HepG2 (cell line): ENCODE results near the gene EPSTI1. TPM values are rescaled to one million over a fixed set of nuclear protein-coding genes. Genes with fewer than 3 reads are reported as not detected.

ENCODE experiments used
- ATAC-seq: fragments of 200-7000 bp; cut with Tn5 transposase; 3 replicates; pipeline ENCODE4 v1.9.1; 2020; ENCODE audit warnings: mild to moderate bottlenecking, moderate library complexity
- BruUV-seq: library from RNA; stranded (reverse); fragments of 400-500 nt; replicated peaks from 2 replicates; lab custom pipeline; 2021; lab: Mats Ljungman, UMichigan
- CTCF ChIA-PET: fragments of 300-600 bp; formaldehyde crosslinking; extraction: SDS; loops from one replicate; lab custom pipeline; 2021; ENCODE audit warnings: low total read pairs, inconsistent platforms, low intra/inter-chr PET ratio; lab: Yijun Ruan, JAX
- POLR2A ChIA-PET: fragments of 350-600 bp; sonication (Branson Sonifier 250); formaldehyde crosslinking; loops from one replicate; lab custom pipeline; 2020; ENCODE audit warnings: antibody characterized with exemption, inconsistent platforms; lab: Yijun Ruan, JAX
- DNase-seq: peaks from one replicate; pipeline ENCODE4 v3.0.0-alpha.2; 2015; ENCODE audit warnings: low spot score
- FAIRE-seq: peaks from 3 replicates; lab custom pipeline; 2011; peaks lifted over from hg19 to GRCh38; lab: Jason Lieb, UNC
- H2AFZ ChIP-seq: one replicate; pipeline ENCODE4 v1.6.1; 2011; ENCODE audit warnings: low read length, inconsistent platforms
- H3K27ac ChIP-seq: fragments of 300-600 bp; 3 replicates; pipeline ENCODE4 v1.8.0; 2011; ENCODE audit warnings: mixed run types, mild to moderate bottlenecking, mixed read lengths, low read length, inconsistent platforms; ENCODE audit not compliant: insufficient read depth; ENCODE audit errors: extremely low read length
- H3K27me3 ChIP-seq, 2 experiments: fragments of 200-600 bp in 1 of 2; 2 replicates in 1 of 2; 3 replicates in 1 of 2; pipeline versions ENCODE4 v1.6.0 to v1.8.0; 2011; ENCODE audit warnings: low read length in 2 of 2, mild to moderate bottlenecking in 2 of 2, moderate library complexity in 2 of 2, inconsistent platforms in 1 of 2; ENCODE audit not compliant: insufficient read depth in 2 of 2, control insufficient read depth in 1 of 2
- H3K36me3 ChIP-seq, 2 experiments: fragments of 200-600 bp in 1 of 2; replicated peaks in 1 of 2; 2 replicates in 1 of 2; 3 replicates in 1 of 2; pipeline versions ENCODE4 v1.5.1 to v1.8.0; 2011; ENCODE audit warnings: low read length in 2 of 2, inconsistent platforms in 1 of 2; ENCODE audit not compliant: insufficient read depth in 2 of 2, control insufficient read depth in 1 of 2
- H3K4me1 ChIP-seq: 2 replicates; pipeline ENCODE4 v1.5.1; 2012; ENCODE audit warnings: low read length, inconsistent platforms; ENCODE audit not compliant: insufficient read depth
- H3K4me2 ChIP-seq: 2 replicates; pipeline ENCODE4 v1.6.0; 2011; ENCODE audit warnings: low read depth, low read length, inconsistent platforms
- H3K4me3 ChIP-seq, 3 experiments: fragments of 200-600 bp in 1 of 3; sonication (generic), shearing (Covaris generic) in 1 of 3; replicated peaks in 1 of 3; 2 replicates each; pipeline ENCODE4 v1.5.1; 2011 to 2016; ENCODE audit warnings: low read length in 3 of 3, inconsistent platforms in 2 of 3, low read depth in 2 of 3, mild to moderate bottlenecking in 2 of 3, control low read depth in 1 of 3, mixed read lengths in 1 of 3; ENCODE audit not compliant: insufficient read depth in 1 of 3
- H3K79me2 ChIP-seq: one replicate; pipeline ENCODE4 v1.6.1; 2011; ENCODE audit warnings: low read length, inconsistent platforms; ENCODE audit not compliant: insufficient read depth
- H3K9ac ChIP-seq: 2 replicates; pipeline ENCODE4 v1.6.0; 2011; ENCODE audit warnings: mild to moderate bottlenecking, low read depth, low read length, inconsistent platforms; ENCODE audit not compliant: insufficient read depth
- H3K9me3 ChIP-seq: 2 replicates; pipeline ENCODE4 v1.5.1; 2012; ENCODE audit warnings: mild to moderate bottlenecking, low read length
- H4K20me1 ChIP-seq: 2 replicates; pipeline ENCODE4 v1.6.0; 2011; ENCODE audit warnings: inconsistent platforms, mild to moderate bottlenecking, low read length, moderate library complexity; ENCODE audit not compliant: insufficient read depth
- DNMT3B ChIP-seq: conservative IDR thresholded peaks from 2 replicates; pipeline ENCODE4 v1.6.1; 2016; ENCODE audit warnings: missing biosample characterization, control low read depth
- WGBS: methylation state at CpG from one replicate; pipeline ENCODE4 v1.1.6; 2017; ENCODE audit warnings: low lambda C conversion rate; 5-methylcytosine and 5-hydroxymethylcytosine counted together
- in situ Hi-C: cut with HindIII; loops from 2 replicates; pipeline ENCODE4 v1.10.0; 2017; ENCODE audit warnings: low pct_unique_long_range_greater_than_20kb; ENCODE audit not compliant: extremely low pct_ligation_motif_present
- intact Hi-C: fragments of 100-400 bp; cut with micrococcal nuclease; formaldehyde crosslinking; loops from one replicate; pipeline ENCODE4 v1.10.0; 2022; ENCODE audit not compliant: unreplicated experiment
- polyA plus RNA-seq, 8 experiments: library from polyadenylated mRNA; depleted of rRNA in 3 of 8; stranded (reverse) in 7 of 8; unstranded in 1 of 8; fragments of >200 nt; fragmentation: Illumina TruSeq in 4 of 8; extraction: Trizol in 4 of 8; gene quantifications; 2 replicates each; pipeline versions ENCODE4 v1.2.1 to v1.2.3, GENCODE V29; 2011 to 2016; ENCODE audit warnings: low read depth in 4 of 8, missing spikeins in 1 of 8, mixed read lengths in 1 of 8; ENCODE audit not compliant: insufficient read depth in 1 of 8
- total RNA-seq, 5 experiments: library from RNA; depleted of rRNA; stranded (reverse); fragments of >200 nt; fragmentation: Illumina TruSeq; extraction: Trizol; gene quantifications; 2 replicates each; pipeline ENCODE4 v1.2.3, GENCODE V29; 2016; ENCODE audit warnings: low read depth in 1 of 5
- TF ChIP-seq, protein P1 (sequence below): sonication (generic); formaldehyde crosslinking; IDR thresholded peaks from 2 replicates; pipeline ENCODE4 v1.4.0; 2020; ENCODE audit warnings: mild to moderate bottlenecking, missing genetic modification reagents, borderline replicate concordance

The EPSTI1 gene
- total and polyA plus RNA-seq, 2 of the 13 experiments (the other 11 are each of a cell fraction or from before 2014, with no cell fraction given): 0.03 TPM; not detected in 1

DNA sequence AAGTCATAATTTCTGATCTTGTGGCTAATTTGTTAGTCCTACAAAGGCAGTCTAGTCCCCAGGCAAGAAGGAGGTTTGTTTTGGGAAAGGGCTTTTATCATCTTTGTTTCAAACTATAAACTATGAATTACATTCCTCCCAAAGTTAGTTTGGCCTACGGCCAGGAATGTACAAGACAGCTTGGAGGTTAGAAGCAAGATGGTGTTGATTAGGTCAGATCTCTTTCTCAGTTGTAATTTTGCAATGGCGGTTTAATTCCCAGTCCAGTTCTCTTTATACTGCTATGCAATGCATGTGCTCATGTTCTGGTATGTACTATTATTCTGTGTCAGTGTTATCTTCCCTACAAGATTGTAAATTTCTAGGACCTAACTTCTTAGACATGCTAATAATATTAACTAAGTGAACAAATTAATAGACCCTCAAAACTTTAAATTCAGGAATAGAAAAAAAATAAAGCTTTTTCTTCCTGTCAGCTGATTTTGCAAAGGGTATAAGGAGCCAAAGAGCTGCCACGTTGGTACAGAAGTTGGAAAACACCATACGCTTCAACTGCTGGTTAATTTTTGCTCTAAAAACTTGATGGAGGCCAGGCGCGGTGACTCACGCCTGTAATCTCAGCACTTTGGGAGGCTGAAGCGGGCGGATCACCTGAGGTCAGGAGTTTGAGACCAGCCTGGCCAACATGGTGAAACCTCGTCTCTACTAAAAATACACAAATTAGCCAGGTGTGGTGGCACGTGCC, 30.1 kb upstream of the EPSTI1 start:
- Histone ChIP-seq H3K27me3 (no peaks in the 10 kb centered on the region; a peak in 2 of 5 replicates), H3K4me1 (peaks cover 32% of the 10 kb centered on the region), H3K27ac (no peak overlapping the region), H4K20me1 (no peaks in the 10 kb centered on the region), H3K36me3 (no peaks in the 10 kb centered on the region), H3K9me3 (no peaks in the 10 kb centered on the region), H3K9ac (no peak overlapping the region), H3K4me3 (no peak overlapping the region), H3K4me2 (no peak overlapping the region), H2AFZ (no peak overlapping the region), H3K79me2 (peaks cover 29% of the 10 kb centered on the region)
- intact Hi-C loops (loop anchor here (5.0 kb wide), 1 partner anchor 45 kb away; no protein-coding TSS in a partner anchor), in situ Hi-C loops (no loop called here)
- no peak for DNase-seq
- POLR2A ChIA-PET: interaction anchor here (1.5 to 4.0 kb wide), 2 partner anchors 35 to 37 kb away, joined by 4 to 12 read pairs; no protein-coding TSS in a partner anchor
- no TSS peak for BruUV-seq
- ATAC-seq: no peak
- FAIRE-seq: no peak
- CTCF ChIA-PET: no interaction called here
- 76% methylated on average over 9 of the region's 11 CpGs for WGBS
- TF ChIP-seq, protein P1, sequence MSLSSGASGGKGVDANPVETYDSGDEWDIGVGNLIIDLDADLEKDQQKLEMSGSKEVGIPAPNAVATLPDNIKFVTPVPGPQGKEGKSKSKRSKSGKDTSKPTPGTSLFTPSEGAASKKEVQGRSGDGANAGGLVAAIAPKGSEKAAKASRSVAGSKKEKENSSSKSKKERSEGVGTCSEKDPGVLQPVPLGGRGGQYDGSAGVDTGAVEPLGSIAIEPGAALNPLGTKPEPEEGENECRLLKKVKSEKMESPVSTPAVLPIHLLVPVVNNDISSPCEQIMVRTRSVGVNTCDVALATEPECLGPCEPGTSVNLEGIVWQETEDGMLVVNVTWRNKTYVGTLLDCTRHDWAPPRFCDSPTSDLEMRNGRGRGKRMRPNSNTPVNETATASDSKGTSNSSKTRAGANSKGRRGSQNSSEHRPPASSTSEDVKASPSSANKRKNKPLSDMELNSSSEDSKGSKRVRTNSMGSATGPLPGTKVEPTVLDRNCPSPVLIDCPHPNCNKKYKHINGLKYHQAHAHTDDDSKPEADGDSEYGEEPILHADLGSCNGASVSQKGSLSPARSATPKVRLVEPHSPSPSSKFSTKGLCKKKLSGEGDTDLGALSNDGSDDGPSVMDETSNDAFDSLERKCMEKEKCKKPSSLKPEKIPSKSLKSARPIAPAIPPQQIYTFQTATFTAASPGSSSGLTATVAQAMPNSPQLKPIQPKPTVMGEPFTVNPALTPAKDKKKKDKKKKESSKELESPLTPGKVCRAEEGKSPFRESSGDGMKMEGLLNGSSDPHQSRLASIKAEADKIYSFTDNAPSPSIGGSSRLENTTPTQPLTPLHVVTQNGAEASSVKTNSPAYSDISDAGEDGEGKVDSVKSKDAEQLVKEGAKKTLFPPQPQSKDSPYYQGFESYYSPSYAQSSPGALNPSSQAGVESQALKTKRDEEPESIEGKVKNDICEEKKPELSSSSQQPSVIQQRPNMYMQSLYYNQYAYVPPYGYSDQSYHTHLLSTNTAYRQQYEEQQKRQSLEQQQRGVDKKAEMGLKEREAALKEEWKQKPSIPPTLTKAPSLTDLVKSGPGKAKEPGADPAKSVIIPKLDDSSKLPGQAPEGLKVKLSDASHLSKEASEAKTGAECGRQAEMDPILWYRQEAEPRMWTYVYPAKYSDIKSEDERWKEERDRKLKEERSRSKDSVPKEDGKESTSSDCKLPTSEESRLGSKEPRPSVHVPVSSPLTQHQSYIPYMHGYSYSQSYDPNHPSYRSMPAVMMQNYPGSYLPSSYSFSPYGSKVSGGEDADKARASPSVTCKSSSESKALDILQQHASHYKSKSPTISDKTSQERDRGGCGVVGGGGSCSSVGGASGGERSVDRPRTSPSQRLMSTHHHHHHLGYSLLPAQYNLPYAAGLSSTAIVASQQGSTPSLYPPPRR (CRISPR knock-in tag): no peak
- TF ChIP-seq DNMT3B: no peak
- TF ChIP-seq, all 625 proteins: peak for 0
